Activated naive CD8-positive, alpha-beta T cell (primary cell): ENCODE results near the gene PYY.
"Not testable (repeated sequence)": the region's sequence is repeated elsewhere in the genome, so short reads cannot be mapped to it uniquely, and the experiment has no call there.

ENCODE experiments used
- H3K27ac Mint-ChIP-seq: one replicate; pipeline ENCODE4 v1.8.0; 2021; ENCODE audit warnings: mixed read lengths
- H3K27me3 Mint-ChIP-seq: one replicate; pipeline ENCODE4 v1.8.0; 2021; ENCODE audit warnings: mixed read lengths
- H3K36me3 Mint-ChIP-seq: one replicate; pipeline ENCODE4 v1.8.0; 2021; ENCODE audit warnings: mixed read lengths
- H3K4me1 Mint-ChIP-seq: one replicate; pipeline ENCODE4 v1.8.0; 2021; ENCODE audit warnings: low read depth, mixed read lengths
- H3K4me3 Mint-ChIP-seq: one replicate; pipeline ENCODE4 v1.8.0; 2021; ENCODE audit warnings: mild to moderate bottlenecking, mixed read lengths
- H3K9me3 Mint-ChIP-seq: one replicate; pipeline ENCODE4 v1.8.0; 2021; ENCODE audit warnings: low read depth, mixed read lengths

Gene PYY

DNA sequence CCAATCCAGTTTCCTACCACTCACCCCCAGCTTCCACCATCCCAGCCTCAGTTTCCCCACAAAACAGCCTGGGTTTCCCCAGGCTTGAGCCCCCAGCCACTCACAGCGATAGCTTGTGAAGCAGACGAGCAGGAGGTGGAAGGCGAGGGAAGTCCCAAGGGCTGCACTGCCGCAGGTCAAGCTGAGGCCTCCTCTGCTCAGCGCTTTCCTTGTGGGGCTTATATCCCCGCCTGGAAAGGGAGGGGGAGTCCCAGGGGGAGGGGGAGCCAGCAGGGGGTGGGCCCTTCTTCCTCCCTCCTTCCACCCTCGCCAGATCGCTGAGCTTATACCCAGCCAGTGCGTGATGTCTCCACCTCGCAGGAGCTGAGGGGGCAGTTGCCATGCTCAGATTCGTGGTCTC is at the start of gene PYY:
TSS of gene PYY (minus strand) at position 195 of the 400 bp plus-strand sequence. CDS start 457 bp downstream, outside the sequence.
- H3K4me3 Mint-ChIP-seq: peak within 1 kb of the TSS; percentile 52
- H3K9me3 Mint-ChIP-seq: no peaks in the 10 kb centered on the region
- no peaks in the 10 kb centered on the region for H3K36me3 Mint-ChIP-seq
- peaks cover 17% of the 10 kb centered on the region for H3K27me3 Mint-ChIP-seq
- peaks cover 1% of the 10 kb centered on the region for H3K4me1 Mint-ChIP-seq
- H3K27ac Mint-ChIP-seq: no peak within 1 kb of the TSS

DNA sequence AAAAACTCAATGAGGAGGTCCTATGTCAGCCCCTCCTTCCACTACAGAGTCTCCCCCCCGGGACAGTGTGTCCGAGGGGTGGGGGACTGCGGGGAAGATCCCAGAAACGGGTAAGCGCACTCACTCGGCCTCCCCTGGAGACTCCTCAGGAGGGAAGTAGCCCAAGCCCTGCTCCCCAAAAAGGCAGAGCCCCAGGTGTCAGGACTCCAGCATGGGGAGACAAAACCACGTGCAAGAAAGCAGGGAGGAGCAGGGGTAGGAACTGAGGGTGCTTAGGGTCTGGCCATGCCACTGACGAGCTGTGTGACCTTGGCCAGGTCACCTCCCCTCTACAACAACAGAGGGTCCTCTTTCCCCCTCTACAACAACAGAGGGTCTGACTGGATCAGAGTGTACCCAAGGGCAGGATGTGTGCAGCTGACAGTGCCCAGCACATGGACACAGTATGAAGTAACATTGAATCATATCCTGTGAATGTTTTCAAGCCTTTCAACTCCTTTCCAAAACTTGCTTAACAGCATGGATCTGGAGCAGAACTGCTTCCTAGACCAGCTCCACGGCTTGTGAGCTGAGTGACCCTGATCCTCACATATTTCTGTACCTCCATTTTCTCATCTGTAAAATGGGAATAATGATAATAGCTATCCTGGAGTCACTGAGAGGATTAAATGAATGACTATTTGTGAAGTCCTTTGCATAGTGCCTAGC is 48.6 kb upstream of the PYY start:
- Mint-ChIP-seq H3K9me3 (no peaks in the 10 kb centered on the region), H3K4me3 (no peak overlapping the region), H3K27ac (no peak overlapping the region), H3K27me3 (peaks cover 2% of the 10 kb centered on the region), H3K36me3 (no peaks in the 10 kb centered on the region), H3K4me1 (peaks cover 10% of the 10 kb centered on the region)

DNA sequence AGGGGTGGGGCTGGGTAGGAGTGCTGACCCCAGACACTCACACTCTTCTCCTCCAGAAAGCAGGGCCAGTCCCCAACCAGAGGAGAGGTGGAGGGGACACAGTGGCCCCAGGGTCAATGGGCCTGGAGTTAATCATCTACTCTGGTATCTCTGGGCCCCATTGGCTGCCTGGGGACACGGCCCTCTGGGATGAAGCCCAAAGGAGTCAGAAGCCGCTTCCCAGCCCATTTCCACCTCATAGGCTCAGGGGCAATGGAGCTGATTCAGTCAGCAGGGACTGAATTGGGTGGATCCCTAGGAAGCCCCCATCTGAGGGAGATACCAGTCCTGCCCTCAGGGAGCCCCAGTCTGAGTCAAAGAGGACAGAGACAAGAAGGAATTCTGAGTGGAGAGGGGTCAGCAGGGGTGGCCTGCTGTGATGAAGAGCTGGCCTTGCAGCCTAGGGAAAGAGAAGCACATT is 47.8 kb upstream of the PYY start:
- no peaks in the 10 kb centered on the region for H3K36me3 Mint-ChIP-seq
- H3K4me3 Mint-ChIP-seq: no peak overlapping the region
- no peak overlapping the region for H3K27ac Mint-ChIP-seq
- peaks cover 2% of the 10 kb centered on the region for H3K27me3 Mint-ChIP-seq
- no peaks in the 10 kb centered on the region for H3K9me3 Mint-ChIP-seq
- H3K4me1 Mint-ChIP-seq: peaks cover 7% of the 10 kb centered on the region

DNA sequence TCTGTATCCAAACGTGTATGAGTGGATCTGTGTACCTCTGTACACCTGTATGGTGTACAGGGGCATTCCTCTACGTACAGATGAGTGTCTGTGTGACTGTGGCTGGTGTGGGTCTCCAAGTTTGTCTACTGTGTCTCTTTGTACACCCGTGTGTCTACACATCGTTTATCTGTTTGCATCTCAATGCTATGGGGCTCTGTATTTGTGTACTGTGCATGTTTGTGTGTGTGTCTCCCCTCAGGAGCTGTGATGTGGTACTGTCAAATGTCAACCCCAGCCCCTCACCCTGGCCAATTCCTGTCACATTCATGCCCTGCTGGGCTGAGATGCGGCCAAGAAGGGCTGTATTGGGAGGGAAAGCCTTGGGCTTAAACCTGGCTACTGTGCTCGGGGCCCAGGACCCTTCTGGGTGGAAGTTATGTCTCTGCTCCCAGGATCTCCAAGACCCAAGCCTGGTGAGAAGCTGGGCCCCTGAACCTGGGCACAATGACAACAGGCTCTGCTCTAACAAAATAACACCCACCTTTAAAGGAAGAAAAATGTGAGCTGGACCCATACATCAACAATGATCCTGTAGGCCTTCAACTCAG is 47.2 kb upstream of the PYY start:
- H3K4me1 Mint-ChIP-seq: peaks cover 1% of the 10 kb centered on the region
- no peaks in the 10 kb centered on the region for H3K36me3 Mint-ChIP-seq
- peaks cover 1% of the 10 kb centered on the region for H3K27me3 Mint-ChIP-seq
- H3K27ac Mint-ChIP-seq: no peak overlapping the region
- no peaks in the 10 kb centered on the region for H3K9me3 Mint-ChIP-seq
- no peak overlapping the region for H3K4me3 Mint-ChIP-seq

DNA sequence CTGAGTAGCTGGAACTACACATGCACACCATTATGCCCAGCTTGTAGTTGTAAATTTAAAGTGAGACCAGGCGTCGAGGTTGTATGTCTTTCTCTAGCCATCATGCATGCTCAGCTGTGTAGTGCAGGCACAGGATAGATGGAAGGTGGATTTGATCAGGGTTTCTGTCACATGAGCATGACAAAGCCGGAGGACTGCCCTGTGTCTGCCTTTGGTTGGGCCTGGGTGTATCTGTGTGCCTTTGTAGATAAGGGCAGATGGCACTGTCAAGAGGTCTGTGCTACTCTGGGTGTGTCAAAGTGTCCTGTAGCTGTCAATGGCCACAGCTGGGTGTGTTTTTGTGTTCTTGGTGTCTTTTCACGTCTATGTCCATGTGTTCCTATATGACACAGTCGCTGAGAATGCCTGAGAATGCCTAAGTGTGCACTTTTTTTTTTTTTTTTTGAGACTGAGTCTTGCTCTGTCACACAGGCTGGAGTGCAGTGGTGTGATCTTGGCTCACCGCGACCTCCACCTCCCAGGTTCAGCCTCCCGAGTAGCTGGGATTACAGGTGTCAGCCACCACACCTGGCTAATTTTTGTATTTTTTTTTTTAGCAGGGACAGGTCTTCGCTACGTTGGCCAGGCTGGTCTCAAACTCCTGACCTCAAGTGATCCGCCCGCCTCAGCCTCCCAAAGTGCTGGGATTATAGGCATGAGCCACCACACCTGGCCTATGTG is 46.6 kb upstream of the PYY start:
- Mint-ChIP-seq H3K9me3 (no peaks in the 10 kb centered on the region), H3K4me1 (no peaks in the 10 kb centered on the region), H3K4me3 (no peak overlapping the region), H3K27me3 (peaks cover 3% of the 10 kb centered on the region), H3K27ac (no peak overlapping the region), H3K36me3 (no peaks in the 10 kb centered on the region)

DNA sequence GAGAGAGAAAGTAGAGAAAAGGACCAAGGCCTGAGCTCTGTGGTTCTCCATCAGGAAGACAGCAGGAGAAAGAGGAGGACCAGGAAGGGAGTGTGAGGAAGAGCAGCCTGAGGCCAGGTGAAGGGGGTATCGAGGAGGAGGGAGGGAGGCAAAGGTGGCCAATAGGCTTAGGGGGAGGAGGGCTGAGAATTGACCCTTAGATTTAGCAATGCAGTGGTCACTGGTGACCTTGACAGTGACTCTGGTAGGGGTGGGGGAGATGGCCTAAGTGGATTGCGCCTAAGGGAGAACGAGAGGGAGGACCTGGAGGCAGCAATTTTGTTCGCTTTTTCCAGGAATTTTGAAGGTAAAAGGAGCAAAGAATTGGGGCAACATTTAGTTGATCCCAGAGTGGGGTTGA is 45.3 kb upstream of the PYY start:
- Mint-ChIP-seq H3K4me1 (no peaks in the 10 kb centered on the region), H3K4me3 (no peak overlapping the region), H3K9me3 (no peaks in the 10 kb centered on the region), H3K27me3 (peaks cover 6% of the 10 kb centered on the region), H3K36me3 (no peaks in the 10 kb centered on the region), H3K27ac (no peak overlapping the region)

DNA sequence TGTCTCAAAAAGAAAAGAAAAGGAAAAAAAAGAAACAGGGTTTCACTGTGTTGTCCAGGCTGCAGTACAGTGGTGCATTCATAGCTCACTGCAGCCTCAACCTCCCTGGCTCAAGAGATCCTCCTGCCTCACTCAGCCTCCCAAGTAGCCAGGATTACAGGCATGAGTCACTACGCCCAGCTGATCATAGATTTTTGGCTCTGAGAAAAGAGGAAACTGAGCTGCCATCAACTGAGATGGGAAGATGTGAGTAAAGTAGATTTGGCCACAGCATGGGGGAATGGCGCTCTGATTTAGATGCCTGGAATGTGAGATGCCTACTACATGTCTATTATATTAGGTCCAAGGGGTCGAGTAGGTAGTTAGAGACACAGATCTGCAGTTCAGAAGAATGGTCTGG is 44.8 kb upstream of the PYY start:
- no peaks in the 10 kb centered on the region for H3K9me3 Mint-ChIP-seq
- peaks cover 6% of the 10 kb centered on the region for H3K27me3 Mint-ChIP-seq
- H3K27ac Mint-ChIP-seq: no peak overlapping the region
- H3K4me1 Mint-ChIP-seq: no peaks in the 10 kb centered on the region
- no peak overlapping the region for H3K4me3 Mint-ChIP-seq
- no peaks in the 10 kb centered on the region for H3K36me3 Mint-ChIP-seq

DNA sequence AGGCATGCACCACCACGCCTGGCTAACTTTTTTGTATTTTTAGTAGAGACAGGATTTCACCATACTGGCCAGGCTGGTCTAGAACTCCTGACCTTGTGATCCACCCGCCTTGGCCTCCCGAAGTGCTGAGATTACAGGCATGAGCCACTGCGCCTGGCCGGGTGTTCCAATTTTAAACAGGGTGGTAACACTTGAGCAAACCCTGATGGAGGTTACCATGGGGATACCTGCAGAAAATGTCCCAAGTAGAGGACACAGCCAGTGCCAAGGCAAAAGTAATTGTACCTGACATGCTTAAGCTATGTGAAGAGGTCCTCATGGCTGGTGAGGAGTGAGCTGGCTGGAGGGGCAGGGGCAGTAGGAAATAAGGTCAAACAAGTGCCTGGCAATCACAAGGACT is 43.4 kb upstream of the PYY start:
- H3K36me3 Mint-ChIP-seq, H3K4me1 Mint-ChIP-seq, H3K9me3 Mint-ChIP-seq, H3K4me3 Mint-ChIP-seq, H3K27me3 Mint-ChIP-seq, H3K27ac Mint-ChIP-seq: not testable (repeated sequence)

DNA sequence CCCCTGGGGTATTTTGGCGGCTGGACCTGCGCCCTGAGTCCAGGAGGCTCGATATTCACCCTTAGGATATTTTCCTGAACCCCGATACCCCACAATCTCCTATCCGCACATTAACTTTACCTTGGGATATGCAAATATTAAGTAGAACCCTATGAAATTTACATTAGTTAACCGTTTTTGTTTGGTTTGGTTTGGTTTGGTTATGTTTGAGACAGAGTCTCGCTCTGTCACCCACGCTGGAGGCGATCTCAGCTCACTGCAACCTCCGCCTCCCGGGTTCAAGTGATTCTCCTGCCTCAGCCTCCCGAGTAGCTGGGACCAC is 41.4 kb upstream of the PYY start:
- H3K27me3 Mint-ChIP-seq: peaks cover 6% of the 10 kb centered on the region
- no peak overlapping the region for H3K27ac Mint-ChIP-seq
- H3K4me1 Mint-ChIP-seq: no peaks in the 10 kb centered on the region
- no peaks in the 10 kb centered on the region for H3K36me3 Mint-ChIP-seq
- no peak overlapping the region for H3K4me3 Mint-ChIP-seq
- H3K9me3 Mint-ChIP-seq: no peaks in the 10 kb centered on the region

DNA sequence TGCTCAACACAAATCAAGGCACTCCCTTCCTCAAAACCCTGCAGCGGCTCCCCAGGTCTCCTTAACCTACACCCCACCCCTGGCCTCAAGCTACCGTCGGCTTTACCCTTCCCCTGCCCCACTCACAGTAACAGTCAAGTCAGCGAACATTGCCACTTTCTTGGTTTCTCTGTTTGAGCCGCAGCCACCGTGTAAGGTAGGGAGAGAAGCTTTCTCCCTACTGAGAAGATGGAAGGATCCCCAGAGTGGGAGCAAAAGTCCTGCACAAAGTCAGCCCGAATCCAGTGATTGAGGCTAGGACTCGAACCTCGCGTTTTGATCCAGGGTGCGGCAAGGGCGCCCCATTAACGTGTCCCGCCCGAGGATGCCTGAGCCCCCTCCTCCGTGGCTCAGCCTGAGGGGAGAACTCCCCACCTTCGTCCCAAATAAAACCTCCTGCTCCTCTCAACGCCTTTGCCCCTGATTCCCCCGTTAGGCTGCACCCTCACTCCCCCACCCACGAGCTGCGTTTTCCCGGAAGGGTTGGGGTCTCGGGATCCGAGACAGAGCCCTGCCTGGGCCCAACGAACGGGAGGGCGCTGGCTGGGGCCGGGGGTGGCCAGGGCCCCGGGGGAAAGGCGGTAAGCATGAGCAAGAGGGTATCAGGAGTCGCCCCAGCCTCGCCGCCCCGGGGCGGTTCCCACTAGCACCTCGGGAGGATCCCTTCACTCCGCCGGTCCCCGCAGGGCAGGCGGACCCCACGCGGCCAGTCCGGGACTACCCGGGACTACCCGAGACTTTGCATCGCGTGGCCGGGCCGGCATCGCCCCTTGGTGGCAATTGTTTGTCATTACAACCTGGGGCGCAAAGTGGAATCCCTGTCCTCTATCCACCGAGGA is 40.8 kb upstream of the PYY start:
- no peak overlapping the region for H3K27ac Mint-ChIP-seq

DNA sequence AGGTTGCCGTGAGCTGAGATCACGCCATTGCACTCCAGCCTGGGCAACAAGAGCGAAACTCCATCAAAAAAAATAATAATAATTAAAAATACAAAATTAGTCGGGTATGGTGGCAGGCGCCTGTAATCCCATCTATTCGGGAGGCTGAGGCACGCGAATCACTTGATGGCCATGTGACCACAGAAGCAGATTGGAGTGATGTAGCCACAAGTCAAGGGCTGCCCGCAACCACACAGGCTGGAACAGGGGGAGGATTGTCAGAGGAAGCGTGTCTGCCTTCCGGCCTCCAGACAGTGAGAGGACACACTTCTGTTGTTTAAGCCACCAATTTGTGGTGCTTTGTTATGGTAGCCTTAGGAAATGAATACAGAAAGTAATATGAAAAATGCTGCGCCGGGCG is 38.9 kb upstream of the PYY start:
- Mint-ChIP-seq H3K27ac (no peak overlapping the region), H3K4me1 (no peaks in the 10 kb centered on the region), H3K9me3 (no peaks in the 10 kb centered on the region), H3K27me3 (peaks cover 7% of the 10 kb centered on the region), H3K4me3 (no peak overlapping the region), H3K36me3 (no peaks in the 10 kb centered on the region)

More for the DNA sequence above, 40.8 kb upstream of the PYY start:
- Mint-ChIP-seq H3K36me3 (no peaks in the 10 kb centered on the region), H3K4me1 (no peaks in the 10 kb centered on the region), H3K9me3 (no peaks in the 10 kb centered on the region), H3K4me3 (peak overlapping the region; percentile 27), H3K27me3 (peaks cover 6% of the 10 kb centered on the region)

DNA sequence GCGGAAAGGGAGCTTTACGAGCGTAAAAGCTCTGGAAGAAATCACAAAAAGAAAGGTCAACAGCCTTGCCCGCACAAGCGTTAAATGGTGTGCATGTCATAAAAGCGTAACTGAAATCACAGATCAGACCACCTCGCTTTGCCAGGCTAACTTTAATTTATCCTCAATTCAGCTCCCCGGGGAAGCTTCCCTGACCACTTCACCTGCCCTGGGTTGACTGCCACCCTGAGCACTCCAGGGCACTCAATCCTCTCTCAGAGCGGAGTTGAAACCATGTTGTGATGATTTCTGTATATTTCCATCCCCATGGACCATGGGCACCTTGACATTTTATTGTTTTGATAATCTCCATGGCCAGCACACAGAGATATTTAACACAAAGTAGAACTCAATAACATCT is 34.6 kb upstream of the PYY start:
- peaks cover 3% of the 10 kb centered on the region for H3K4me1 Mint-ChIP-seq
- no peaks in the 10 kb centered on the region for H3K36me3 Mint-ChIP-seq
- no peaks in the 10 kb centered on the region for H3K9me3 Mint-ChIP-seq
- H3K27me3 Mint-ChIP-seq: peaks cover 7% of the 10 kb centered on the region
- no peak overlapping the region for H3K27ac Mint-ChIP-seq
- H3K4me3 Mint-ChIP-seq: no peak overlapping the region

DNA sequence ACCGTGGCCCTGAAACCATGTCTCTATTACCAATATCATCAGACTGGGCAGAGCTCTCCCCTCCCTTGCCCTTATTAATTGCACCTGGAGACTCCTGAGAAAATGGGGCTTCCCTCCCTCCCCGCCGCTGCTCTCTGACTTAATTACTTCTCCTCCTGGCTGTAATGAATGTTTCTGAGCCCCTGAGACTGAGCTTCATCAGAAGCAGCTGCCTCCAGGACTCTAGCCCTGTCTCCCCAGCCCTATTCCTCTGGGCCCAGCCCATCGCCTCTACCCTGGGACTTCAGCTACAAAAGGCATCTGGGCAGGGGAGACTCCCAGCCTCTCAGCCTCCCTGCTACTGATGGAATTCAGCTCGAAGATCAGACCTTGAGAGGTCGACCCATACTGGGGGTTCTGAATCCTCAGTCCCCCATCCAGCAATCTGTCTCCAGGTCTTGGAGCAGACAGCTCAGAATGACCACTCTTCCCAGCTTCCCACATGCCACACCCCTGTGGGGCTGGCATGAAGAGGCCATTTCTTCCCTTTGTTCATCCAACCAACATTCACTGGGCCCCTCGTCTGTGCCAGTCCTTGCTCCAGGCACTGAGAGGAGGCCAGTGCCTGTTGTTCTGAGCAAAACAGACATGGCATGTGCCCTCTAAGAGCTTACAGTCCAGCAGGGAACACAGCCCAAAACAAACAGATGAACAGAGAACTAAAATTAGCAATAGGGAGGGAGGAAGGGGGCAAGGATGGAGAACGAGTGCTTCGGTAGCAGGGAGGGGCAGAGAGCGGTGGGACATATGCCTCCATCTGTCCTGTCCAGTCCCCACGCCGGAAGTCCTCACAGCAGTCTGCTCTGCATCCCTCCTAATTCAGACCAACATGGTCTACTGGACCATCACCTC is 33.6 kb upstream of the PYY start:
- Mint-ChIP-seq H3K27me3 (peaks cover 10% of the 10 kb centered on the region), H3K4me1 (peaks cover 3% of the 10 kb centered on the region), H3K9me3 (no peaks in the 10 kb centered on the region), H3K4me3 (no peak overlapping the region), H3K36me3 (no peaks in the 10 kb centered on the region), H3K27ac (no peak overlapping the region)
